ENCODE results near the gene CACNA1H.

GRCh38 chr16:1159325-1159972 is 6.5 kb downstream of the CACNA1H start:
- no peak for TF ChIP-seq EZH2phosphoT487 (conservative IDR thresholded peaks at IDR 0.05; ENCODE audit: low read length)
- TF ChIP-seq, protein P1, sequence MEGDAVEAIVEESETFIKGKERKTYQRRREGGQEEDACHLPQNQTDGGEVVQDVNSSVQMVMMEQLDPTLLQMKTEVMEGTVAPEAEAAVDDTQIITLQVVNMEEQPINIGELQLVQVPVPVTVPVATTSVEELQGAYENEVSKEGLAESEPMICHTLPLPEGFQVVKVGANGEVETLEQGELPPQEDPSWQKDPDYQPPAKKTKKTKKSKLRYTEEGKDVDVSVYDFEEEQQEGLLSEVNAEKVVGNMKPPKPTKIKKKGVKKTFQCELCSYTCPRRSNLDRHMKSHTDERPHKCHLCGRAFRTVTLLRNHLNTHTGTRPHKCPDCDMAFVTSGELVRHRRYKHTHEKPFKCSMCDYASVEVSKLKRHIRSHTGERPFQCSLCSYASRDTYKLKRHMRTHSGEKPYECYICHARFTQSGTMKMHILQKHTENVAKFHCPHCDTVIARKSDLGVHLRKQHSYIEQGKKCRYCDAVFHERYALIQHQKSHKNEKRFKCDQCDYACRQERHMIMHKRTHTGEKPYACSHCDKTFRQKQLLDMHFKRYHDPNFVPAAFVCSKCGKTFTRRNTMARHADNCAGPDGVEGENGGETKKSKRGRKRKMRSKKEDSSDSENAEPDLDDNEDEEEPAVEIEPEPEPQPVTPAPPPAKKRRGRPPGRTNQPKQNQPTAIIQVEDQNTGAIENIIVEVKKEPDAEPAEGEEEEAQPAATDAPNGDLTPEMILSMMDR (IDR thresholded peaks at IDR 0.05; ENCODE audit: insufficient read depth, low read length, poor library complexity, severe bottlenecking) = no peak

Data from SU-DHL-6 (cell line).